Keratinocyte (primary cell): ENCODE data around the gene CDYL2. TPM values are rescaled to one million over a fixed set of nuclear protein-coding genes. Genes with fewer than 3 reads are reported as not detected.
A peak's percentile ranks its signal among the peaks of the same experiment; 100 is the strongest.

Experiments used
- DNase-seq: peaks from one replicate; pipeline ENCODE4 v3.0.0-alpha.2; 2011; ENCODE audit warnings: low read depth, missing footprints, low spot score
- FAIRE-seq: peaks from 2 replicates; lab custom pipeline; 2011; peaks lifted over from hg19 to GRCh38; lab: Jason Lieb, UNC
- H2AFZ ChIP-seq: 2 replicates; pipeline ENCODE4 v1.6.0; 2012; ENCODE audit warnings: low read length, control low read depth, inconsistent platforms; ENCODE audit not compliant: control insufficient read depth
- H3K27ac ChIP-seq: 2 replicates; pipeline ENCODE4 v1.5.1; 2011; ENCODE audit warnings: low read length; ENCODE audit not compliant: control insufficient read depth, insufficient read depth
- H3K27me3 ChIP-seq: 3 replicates; pipeline ENCODE4 v1.6.0; 2011; ENCODE audit warnings: low read length; ENCODE audit not compliant: control insufficient read depth, insufficient read depth; ENCODE audit errors: extremely low read depth
- H3K36me3 ChIP-seq, 2 experiments: 2 replicates in 1 of 2; 3 replicates in 1 of 2; pipeline ENCODE4 v1.5.1; 2011; ENCODE audit warnings: low read length in 2 of 2, mild to moderate bottlenecking in 1 of 2; ENCODE audit not compliant: control insufficient read depth in 2 of 2, insufficient read depth in 2 of 2; ENCODE audit errors: extremely low read depth in 1 of 2
- H3K4me1 ChIP-seq: 3 replicates; pipeline ENCODE4 v1.5.1; 2011; ENCODE audit warnings: low read length; ENCODE audit not compliant: control insufficient read depth, insufficient read depth; ENCODE audit errors: extremely low read depth
- H3K4me2 ChIP-seq: 3 replicates; pipeline ENCODE4 v1.6.0; 2011; ENCODE audit warnings: low read depth, low read length; ENCODE audit not compliant: control insufficient read depth, insufficient read depth; ENCODE audit errors: extremely low read depth
- H3K4me3 ChIP-seq, 3 experiments: fragments of 200-600 bp in 1 of 3; sonication (generic) in 1 of 3; 2 replicates in 2 of 3; 3 replicates in 1 of 3; pipeline ENCODE4 v1.5.1; 2011 to 2016; ENCODE audit warnings: low read length in 3 of 3, mild to moderate bottlenecking in 3 of 3, control low read depth in 2 of 3, inconsistent platforms in 1 of 3, low read depth in 1 of 3, mixed read lengths in 1 of 3, mixed run types in 1 of 3, moderate library complexity in 1 of 3; ENCODE audit not compliant: control insufficient read depth in 2 of 3, insufficient read depth in 2 of 3; ENCODE audit errors: extremely low read depth in 1 of 3
- H3K79me2 ChIP-seq: 2 replicates; pipeline ENCODE4 v1.6.0; 2012; ENCODE audit warnings: low read length; ENCODE audit not compliant: control insufficient read depth, insufficient read depth
- H3K9ac ChIP-seq: 3 replicates; pipeline ENCODE4 v1.6.0; 2011; ENCODE audit warnings: low read length; ENCODE audit not compliant: control insufficient read depth, insufficient read depth; ENCODE audit errors: extremely low read depth
- H3K9me1 ChIP-seq: 3 replicates; pipeline ENCODE4 v1.6.0; 2011; ENCODE audit warnings: low read length; ENCODE audit not compliant: control insufficient read depth, insufficient read depth; ENCODE audit errors: extremely low read depth
- H3K9me3 ChIP-seq: 2 replicates; pipeline ENCODE4 v1.5.1; 2012; ENCODE audit warnings: low read depth, low read length; ENCODE audit not compliant: control insufficient read depth
- H4K20me1 ChIP-seq: 3 replicates; pipeline ENCODE4 v1.6.0; 2011; ENCODE audit warnings: low read length; ENCODE audit not compliant: control insufficient read depth, insufficient read depth; ENCODE audit errors: extremely low read depth
- CTCF ChIP-seq, 3 experiments: IDR thresholded peaks in 1 of 3; conservative IDR thresholded peaks in 1 of 3; optimal IDR thresholded peaks in 1 of 3; 2 replicates in 2 of 3; 3 replicates in 1 of 3; pipeline versions ENCODE3 to v1.5.1; 2011; ENCODE audit warnings: low read length in 3 of 3, mild to moderate bottlenecking in 3 of 3, moderate library complexity in 2 of 3, control low read depth in 1 of 3, inconsistent platforms in 1 of 3; ENCODE audit not compliant: insufficient read depth in 2 of 3; ENCODE audit errors: extremely low read depth in 1 of 3
- EZH2 ChIP-seq: IDR thresholded peaks from one replicate; pipeline ENCODE4 v1.6.1; 2012; ENCODE audit warnings: inconsistent platforms, mild to moderate bottlenecking, low read length, moderate library complexity
- dilution Hi-C: fragments of 300-500 bp; cut with MboI; formaldehyde crosslinking; loops from one replicate; pipeline ENCODE4 v1.7.0; 2020; ENCODE audit warnings: low sequenced_read_pairs; ENCODE audit not compliant: extremely low pct_ligation_motif_present
- polyA plus RNA-seq, 5 experiments: library from polyadenylated mRNA; depleted of rRNA in 3 of 5; stranded (reverse) in 3 of 5; stranded (forward) in 1 of 5; unstranded in 1 of 5; fragments of >200 nt; gene quantifications; 1 replicate in 1 of 5; 2 replicates in 3 of 5; 3 replicates in 1 of 5; pipeline versions ENCODE4 v1.2.1 to v1.2.3, GENCODE V29; 2011 to 2012; ENCODE audit warnings: missing spikeins in 2 of 5, low read depth in 1 of 5, low replicate concordance in 1 of 5

CDYL2 gene
- polyA plus RNA-seq, 1 donor (not counting 4 experiments of a cell fraction or from before 2014, with no cell fraction given): 2.0 TPM

DNA sequence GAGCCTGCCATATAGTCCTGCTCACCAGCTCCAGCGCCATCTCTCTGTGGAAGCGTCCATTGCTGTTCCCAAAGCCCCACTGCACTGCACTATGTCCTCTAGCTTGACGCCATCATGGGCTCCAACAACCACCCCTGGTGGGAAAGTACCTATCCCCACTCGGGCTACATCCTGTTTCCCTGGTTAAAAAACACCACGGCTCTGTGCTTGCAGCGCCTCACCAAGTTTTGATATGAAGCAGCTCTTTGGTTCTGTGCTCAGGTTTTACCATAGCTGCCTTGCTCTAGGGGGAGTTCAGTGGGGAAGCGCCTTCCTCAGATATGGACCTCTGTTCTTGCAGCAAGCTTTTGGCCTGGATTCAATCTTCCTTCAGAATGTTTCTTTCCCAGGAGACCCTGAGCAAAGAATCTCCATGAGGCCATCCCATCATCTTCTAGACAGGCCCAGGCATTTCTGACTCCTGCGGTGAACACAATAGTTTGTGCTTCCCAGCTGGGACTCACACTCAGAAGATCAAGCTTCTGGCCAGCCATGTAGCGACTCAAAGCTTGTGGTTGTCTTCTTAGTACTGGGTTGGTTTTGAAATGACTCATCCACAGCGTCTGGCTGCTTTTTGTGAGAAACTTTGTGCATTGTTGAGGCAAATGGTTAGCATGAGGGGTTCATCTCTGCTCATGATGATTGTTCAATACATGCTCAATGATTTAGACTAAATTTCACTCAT is 224.1 kb downstream of the CDYL2 start:
- no peak overlapping the region for H3K4me2 ChIP-seq
- DNase-seq (no peak), FAIRE-seq (peak; percentile 60)
- no peak overlapping the region for H2AFZ ChIP-seq
- H3K79me2 ChIP-seq: no peaks in the 10 kb centered on the region
- TF ChIP-seq EZH2 (no peak), CTCF (optimal IDR thresholded peaks at IDR 0.05 in 1 of 3, IDR thresholded peaks at IDR 0.05 in 1 of 3, conservative IDR thresholded peaks at IDR 0.05 in 1 of 3; ENCODE audit: extremely low read depth in 1 of 3, insufficient read depth in 2 of 3, low read length in 3 of 3) (no peak)
- H3K9me1 ChIP-seq: no peaks in the 10 kb centered on the region
- no peaks in the 10 kb centered on the region for H3K9me3 ChIP-seq
- no peak overlapping the region for H3K9ac ChIP-seq
- dilution Hi-C loops: no loop called here
- H3K4me1 ChIP-seq: no peaks in the 10 kb centered on the region
- no peak overlapping the region for H3K27ac ChIP-seq
- H3K27me3 ChIP-seq: no peaks in the 10 kb centered on the region
- no peak overlapping the region for H3K4me3 ChIP-seq
- H4K20me1 ChIP-seq: no peaks in the 10 kb centered on the region
- H3K36me3 ChIP-seq: no peaks in the 10 kb centered on the region

DNA sequence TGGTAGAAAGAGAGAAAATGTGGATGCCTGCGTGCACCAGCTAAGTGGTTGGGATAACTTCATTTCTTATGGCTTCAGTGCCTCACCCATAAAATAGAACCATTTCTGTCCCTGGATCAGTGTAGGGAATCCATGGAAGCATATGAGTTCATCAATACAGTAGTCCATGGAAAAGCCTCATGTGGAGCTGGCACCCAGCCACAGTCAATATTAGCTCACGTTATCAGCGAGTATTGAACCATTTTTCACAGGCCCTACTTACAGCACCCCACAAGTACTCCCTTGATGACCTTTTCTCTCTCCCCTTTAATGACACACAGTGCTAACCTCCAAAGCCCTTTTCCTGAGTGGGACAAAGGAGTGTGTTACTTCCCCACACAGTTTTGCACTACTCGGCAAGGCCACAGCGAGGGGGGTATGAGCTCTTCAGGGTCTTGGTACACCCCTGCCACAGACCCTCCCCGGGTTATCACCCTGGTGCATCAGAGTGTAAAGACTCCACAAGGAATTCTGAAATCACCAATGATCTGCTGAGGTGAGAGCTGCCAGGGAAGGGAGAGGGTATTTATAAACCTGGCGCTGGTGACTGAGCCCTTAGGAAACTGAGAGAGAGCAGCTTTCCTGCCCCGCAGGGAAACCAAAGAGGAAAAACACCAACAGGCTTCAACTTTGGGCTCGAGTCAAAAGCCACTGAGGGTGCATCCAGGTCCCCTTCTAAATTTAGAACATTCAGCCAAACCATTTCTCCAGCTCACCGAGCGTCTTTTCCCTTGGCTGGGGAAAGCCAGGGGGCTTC is 226.7 kb downstream of the CDYL2 start:
- no peaks in the 10 kb centered on the region for H3K27me3 ChIP-seq
- H3K4me3 ChIP-seq: no peak overlapping the region
- TF ChIP-seq CTCF (optimal IDR thresholded peaks at IDR 0.05 in 1 of 3, IDR thresholded peaks at IDR 0.05 in 1 of 3, conservative IDR thresholded peaks at IDR 0.05 in 1 of 3; ENCODE audit: extremely low read depth in 1 of 3, insufficient read depth in 2 of 3, low read length in 3 of 3) (no peak), EZH2 (no peak)
- no peaks in the 10 kb centered on the region for H4K20me1 ChIP-seq
- no peaks in the 10 kb centered on the region for H3K9me1 ChIP-seq
- dilution Hi-C loops: no loop called here
- H3K4me1 ChIP-seq: no peaks in the 10 kb centered on the region
- no peaks in the 10 kb centered on the region for H3K36me3 ChIP-seq
- no peak overlapping the region for H3K27ac ChIP-seq
- DNase-seq (no peak), FAIRE-seq (no peak)
- no peaks in the 10 kb centered on the region for H3K79me2 ChIP-seq
- H2AFZ ChIP-seq: no peak overlapping the region
- no peak overlapping the region for H3K9ac ChIP-seq
- no peak overlapping the region for H3K4me2 ChIP-seq
- no peaks in the 10 kb centered on the region for H3K9me3 ChIP-seq
